Measurements from ENCODE around the gene MYOC. TPM values are rescaled to one million over a fixed set of nuclear protein-coding genes. Genes with fewer than 3 reads are reported as not detected.
A peak's percentile ranks its signal among the peaks of the same experiment; 100 is the strongest.

MYOC gene
- polyA plus RNA-seq, 1 of the 3 experiments (the other 2 are of a cell fraction) = not detected

DNA sequence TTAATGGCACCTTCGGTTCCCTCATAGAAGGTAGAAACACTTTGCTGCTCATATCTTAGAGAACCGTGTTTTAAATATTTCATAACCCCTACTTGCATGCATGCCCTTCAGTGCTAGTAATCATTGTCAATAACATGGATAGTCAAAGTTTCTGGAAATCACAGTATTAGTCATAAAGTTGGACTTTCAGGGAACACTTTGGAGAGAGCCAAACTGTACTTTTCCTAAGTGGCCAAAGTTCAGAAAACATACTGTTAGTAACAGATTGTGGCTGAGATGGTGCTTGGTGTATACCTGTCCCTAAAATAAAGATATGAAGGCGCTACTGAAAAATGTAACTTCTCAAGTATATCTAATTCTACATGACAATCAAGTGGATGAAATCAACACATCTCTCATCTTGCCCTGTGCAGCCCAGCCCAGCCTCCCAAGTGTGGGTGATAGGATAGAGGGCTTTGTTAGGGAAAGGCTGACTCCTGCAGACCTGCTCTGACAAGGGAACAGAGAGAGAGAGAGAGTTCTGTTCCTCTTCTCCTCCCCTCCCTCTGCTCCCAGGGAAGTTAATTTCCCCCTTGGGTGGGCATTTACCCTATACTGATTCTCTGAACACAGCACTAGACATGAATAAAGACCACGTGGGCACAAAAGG lies 14.4 kb downstream of the MYOC start:
- Histone ChIP-seq H3K9ac (no peak overlapping the region), H3K27me3 (ENCODE audit: insufficient read depth) (peaks cover 6% of the 10 kb centered on the region; the same call in 1 of the 2 replicates), H2AFZ (ENCODE audit: low read depth) (no peak overlapping the region), H3F3A (replicated peaks; ENCODE audit: insufficient read depth) (no peaks in the 10 kb centered on the region), H3K4me2 (no peak overlapping the region), H3K9me2 (no peaks in the 10 kb centered on the region), H3K27ac (ENCODE audit: low read depth in 2 of 2, low read length in 1 of 2) (no peak overlapping the region), H3K4me3 (ENCODE audit: low read depth in 2 of 2, low read length in 1 of 2) (no peak overlapping the region), H3K79me2 (ENCODE audit: insufficient read depth) (no peaks in the 10 kb centered on the region), H3K36me3 (replicated peaks in 1 of 2; ENCODE audit: control insufficient read depth in 1 of 2, insufficient read depth in 2 of 2, low read length in 1 of 2) (no peaks in the 10 kb centered on the region), H3K4me1 (ENCODE audit: control insufficient read depth in 1 of 2, insufficient read depth in 2 of 2, low read depth in 1 of 2, low read length in 1 of 2) (no peaks in the 10 kb centered on the region), H4K20me1 (ENCODE audit: insufficient read depth) (no peaks in the 10 kb centered on the region), H3K9me3 (no peaks in the 10 kb centered on the region)
- POLR2A ChIA-PET = no interaction called here
- WGBS (ENCODE audit: low lambda C conversion rate) = 34% methylated on average over 4 of the region's 4 CpGs
- DNase-seq = no peak
- TF ChIP-seq JUND (IDR thresholded peaks at IDR 0.05) (no peak), REST (IDR thresholded peaks at IDR 0.05; ENCODE audit: low read depth, low read length) (no peak), SMC3 (IDR thresholded peaks at IDR 0.05; ENCODE audit: low read depth, low read length) (no peak), RFX5 (IDR thresholded peaks at IDR 0.05; ENCODE audit: low read length) (no peak), RCOR1 (IDR thresholded peaks at IDR 0.05; ENCODE audit: low read length) (no peak)
- CTCF ChIA-PET = interaction anchor here (0.6 kb wide), 1 partner anchor 75 kb away, joined by 3 read pairs; no protein-coding TSS in a partner anchor

GRCh38 chr1:171636141-171636540 lies 16.3 kb downstream of the MYOC start:
- Histone ChIP-seq H3K27me3 (ENCODE audit: insufficient read depth) (peaks cover 16% of the 10 kb centered on the region; the same call in 1 of the 2 replicates), H3K79me2 (ENCODE audit: insufficient read depth) (no peaks in the 10 kb centered on the region), H3F3A (replicated peaks; ENCODE audit: insufficient read depth) (no peaks in the 10 kb centered on the region), H3K9ac (no peak overlapping the region), H3K4me2 (no peak overlapping the region), H4K20me1 (ENCODE audit: insufficient read depth) (no peaks in the 10 kb centered on the region), H3K9me2 (no peaks in the 10 kb centered on the region), H3K36me3 (replicated peaks in 1 of 2; ENCODE audit: control insufficient read depth in 1 of 2, insufficient read depth in 2 of 2, low read length in 1 of 2) (no peaks in the 10 kb centered on the region), H3K4me3 (ENCODE audit: low read depth in 2 of 2, low read length in 1 of 2) (no peak overlapping the region), H3K27ac (ENCODE audit: low read depth in 2 of 2, low read length in 1 of 2) (no peak overlapping the region), H3K4me1 (ENCODE audit: control insufficient read depth in 1 of 2, insufficient read depth in 2 of 2, low read depth in 1 of 2, low read length in 1 of 2) (no peaks in the 10 kb centered on the region), H3K9me3 (no peaks in the 10 kb centered on the region), H2AFZ (ENCODE audit: low read depth) (no peak overlapping the region)
- no peak for DNase-seq
- TF ChIP-seq ELF1 (IDR thresholded peaks at IDR 0.05) (no peak), RFX5 (IDR thresholded peaks at IDR 0.05; ENCODE audit: low read length) (no peak), REST (IDR thresholded peaks at IDR 0.05; ENCODE audit: low read depth, low read length) (peak; percentile 91)
- WGBS (ENCODE audit: low lambda C conversion rate) = 63% methylated on average over 7 of the region's 11 CpGs
- ChIA-PET CTCF (interaction anchor here (1.6 to 2.4 kb wide), 2 partner anchors 9 to 80 kb away, joined by 3 to 14 read pairs; no protein-coding TSS in a partner anchor), POLR2A (no interaction called here)
